Measurements from ENCODE around the gene USP30.

GRCh38 chr12:109089683-109090082, 37.3 kb downstream of the USP30 start:
- no peak for TF ChIP-seq YY1 (IDR thresholded peaks at IDR 0.05; ENCODE audit: insufficient read depth, insufficient read length)
- no peak for TF ChIP-seq ZNF274 (IDR thresholded peaks at IDR 0.05; ENCODE audit: low read depth, low read length)

All from NT2/D1 (cell line).